ENCODE measurements around the gene ATP8B3. TPM values are rescaled to one million over a fixed set of nuclear protein-coding genes. Genes with fewer than 3 reads are reported as not detected.

The ATP8B3 gene
- total RNA-seq (1 to 10 TPM; 1.8 to 4.7 TPM), polyA plus RNA-seq (under 1 TPM; 0.38 to 0.63 TPM)
- long read RNA-seq, donor 1 = 0 reads
- long read RNA-seq, donor 2, partial matches to known transcripts = 1 of 1 reads
- long read RNA-seq, donor 2, other reads (novel, unspliced or antisense) = 0 of 1 reads

GRCh38 chr19:1811942-1812425 lies at the start of gene ATP8B3:
ATP8B3 (minus strand) TSS chr19:1812276; CDS start chr19:1811736, 540 bp downstream.
- intact Hi-C loops (cut with DNase I) = no loop called here
- Histone ChIP-seq H3K27me3 (ENCODE audit: control insufficient read depth in 1 of 2, insufficient read depth in 2 of 2, low read length in 1 of 2) (no peaks in the 10 kb centered on the region), H3K27ac (ENCODE audit: low read depth in 1 of 2, low read length in 2 of 2) (peak within 1 kb of the TSS in 1 of 2 donors; percentile 58), H3K36me3 (ENCODE audit: control insufficient read depth in 1 of 2, insufficient read depth in 2 of 2, low read length in 1 of 2) (peaks cover 0 to 8% of the 10 kb centered on the region in 2 donors), H3K9me3 (ENCODE audit: control insufficient read depth, low read length) (no peaks in the 10 kb centered on the region), H3K4me1 (ENCODE audit: control insufficient read depth in 1 of 2, insufficient read depth in 2 of 2, low read length in 2 of 2) (no peaks in the 10 kb centered on the region), H3K4me3 (ENCODE audit: low read length in 2 of 2) (peak within 1 kb of the TSS in 1 of 2 donors; percentile 13)
- ATAC-seq (ENCODE audit: low FRiP score) (no peak), DNase-seq (peak in 1 of 2 donors; percentile 94)
- WGBS, 2 donors = 1 to 2% methylated on average over 34 to 48 of the region's 48 CpGs

GRCh38 chr19:1861599-1862031 lies 49.5 kb upstream of the ATP8B3 start:
- intact Hi-C loops (cut with DNase I) = no loop called here
- Histone ChIP-seq H3K27me3 (ENCODE audit: control insufficient read depth in 1 of 2, insufficient read depth in 2 of 2, low read length in 1 of 2) (no peaks in the 10 kb centered on the region), H3K4me1 (ENCODE audit: control insufficient read depth in 1 of 2, insufficient read depth in 2 of 2, low read length in 2 of 2) (no peaks in the 10 kb centered on the region), H3K27ac (ENCODE audit: low read depth in 1 of 2, low read length in 2 of 2) (no peak overlapping the region), H3K4me3 (ENCODE audit: low read length in 2 of 2) (no peak overlapping the region), H3K9me3 (ENCODE audit: control insufficient read depth, low read length) (no peaks in the 10 kb centered on the region), H3K36me3 (ENCODE audit: control insufficient read depth in 1 of 2, insufficient read depth in 2 of 2, low read length in 1 of 2) (no peaks in the 10 kb centered on the region)
- ATAC-seq (ENCODE audit: low FRiP score) = no peak
- peak in 1 of 2 donors; percentile 57 for DNase-seq
- 47 to 52% methylated on average over 23 of the region's 23 CpGs for WGBS, 2 donors

- WGBS, 2 donors = 65 to 67% methylated on average over 27 to 28 of the region's 28 CpGs
- Histone ChIP-seq H3K36me3 (ENCODE audit: control insufficient read depth in 1 of 2, insufficient read depth in 2 of 2, low read length in 1 of 2) (no peaks in the 10 kb centered on the region), H3K27ac (ENCODE audit: low read depth in 1 of 2, low read length in 2 of 2) (no peak overlapping the region), H3K9me3 (ENCODE audit: control insufficient read depth, low read length) (no peaks in the 10 kb centered on the region), H3K4me3 (ENCODE audit: low read length in 2 of 2) (no peak overlapping the region), H3K27me3 (ENCODE audit: control insufficient read depth in 1 of 2, insufficient read depth in 2 of 2, low read length in 1 of 2) (no peaks in the 10 kb centered on the region), H3K4me1 (ENCODE audit: control insufficient read depth in 1 of 2, insufficient read depth in 2 of 2, low read length in 2 of 2) (no peaks in the 10 kb centered on the region)
- intact Hi-C loops (cut with DNase I) = no loop called here
- DNase-seq (peak in 1 of 2 donors; percentile 64), ATAC-seq (ENCODE audit: low FRiP score) (no peak)
Measured at GRCh38 chr19:1860821-1861598, 48.9 kb upstream of the ATP8B3 start.

- H3K27me3 ChIP-seq (ENCODE audit: control insufficient read depth in 1 of 2, insufficient read depth in 2 of 2, low read length in 1 of 2) = no peaks in the 10 kb centered on the region
- WGBS, 2 donors = 12 to 13% methylated on average over 30 to 32 of the region's 32 CpGs
- ATAC-seq (ENCODE audit: low FRiP score) (no peak), DNase-seq (peak; percentile 75 to 86)
- H3K27ac ChIP-seq (ENCODE audit: low read depth in 1 of 2, low read length in 2 of 2) = no peak overlapping the region
- no peaks in the 10 kb centered on the region for H3K4me1 ChIP-seq (ENCODE audit: control insufficient read depth in 1 of 2, insufficient read depth in 2 of 2, low read length in 2 of 2)
- intact Hi-C loops (cut with DNase I) = no loop called here
- H3K4me3 ChIP-seq (ENCODE audit: low read length in 2 of 2) = no peak overlapping the region
- no peaks in the 10 kb centered on the region for H3K36me3 ChIP-seq (ENCODE audit: control insufficient read depth in 1 of 2, insufficient read depth in 2 of 2, low read length in 1 of 2)
- H3K9me3 ChIP-seq (ENCODE audit: control insufficient read depth, low read length) = no peaks in the 10 kb centered on the region
Measured at GRCh38 chr19:1860042-1860775, 48.1 kb upstream of the ATP8B3 start.

GRCh38 chr19:1859331-1859781 lies 47.3 kb upstream of the ATP8B3 start:
- H3K4me1 ChIP-seq (ENCODE audit: control insufficient read depth in 1 of 2, insufficient read depth in 2 of 2, low read length in 2 of 2) = no peaks in the 10 kb centered on the region
- H3K27me3 ChIP-seq (ENCODE audit: control insufficient read depth in 1 of 2, insufficient read depth in 2 of 2, low read length in 1 of 2) = no peaks in the 10 kb centered on the region
- no peak overlapping the region for H3K27ac ChIP-seq (ENCODE audit: low read depth in 1 of 2, low read length in 2 of 2)
- ATAC-seq (ENCODE audit: low FRiP score) (no peak), DNase-seq (no peak)
- 64 to 66% methylated on average over 18 of the region's 18 CpGs for whole genome bisulfite sequencing, 2 donors
- intact Hi-C loops (cut with DNase I) = no loop called here
- H3K9me3 ChIP-seq (ENCODE audit: control insufficient read depth, low read length) = no peaks in the 10 kb centered on the region
- no peak overlapping the region for H3K4me3 ChIP-seq (ENCODE audit: low read length in 2 of 2)
- no peaks in the 10 kb centered on the region for H3K36me3 ChIP-seq (ENCODE audit: control insufficient read depth in 1 of 2, insufficient read depth in 2 of 2, low read length in 1 of 2)

GRCh38 chr19:1858412-1859081 lies 46.5 kb upstream of the ATP8B3 start:
- H3K27ac ChIP-seq (ENCODE audit: low read depth in 1 of 2, low read length in 2 of 2) = no peak overlapping the region
- no peaks in the 10 kb centered on the region for H3K27me3 ChIP-seq (ENCODE audit: control insufficient read depth in 1 of 2, insufficient read depth in 2 of 2, low read length in 1 of 2)
- 72 to 79% methylated on average over 9 to 10 of the region's 10 CpGs for WGBS, 2 donors
- no peak overlapping the region for H3K4me3 ChIP-seq (ENCODE audit: low read length in 2 of 2)
- no peaks in the 10 kb centered on the region for H3K4me1 ChIP-seq (ENCODE audit: control insufficient read depth in 1 of 2, insufficient read depth in 2 of 2, low read length in 2 of 2)
- H3K9me3 ChIP-seq (ENCODE audit: control insufficient read depth, low read length) = no peaks in the 10 kb centered on the region
- intact Hi-C loops (cut with DNase I) = no loop called here
- DNase-seq = peak in 1 of 2 donors; percentile 49
- no peak for ATAC-seq (ENCODE audit: low FRiP score)
- H3K36me3 ChIP-seq (ENCODE audit: control insufficient read depth in 1 of 2, insufficient read depth in 2 of 2, low read length in 1 of 2) = no peaks in the 10 kb centered on the region

- WGBS, 2 donors = 75% methylated on average over 16 of the region's 16 CpGs
Measured at GRCh38 chr19:1857648-1858326, 45.7 kb upstream of the ATP8B3 start.

More at GRCh38 chr19:1857648-1858326, 45.7 kb upstream of the ATP8B3 start:
- no peaks in the 10 kb centered on the region for H3K4me1 ChIP-seq (ENCODE audit: control insufficient read depth in 1 of 2, insufficient read depth in 2 of 2, low read length in 2 of 2)
- H3K36me3 ChIP-seq (ENCODE audit: control insufficient read depth in 1 of 2, insufficient read depth in 2 of 2, low read length in 1 of 2) = no peaks in the 10 kb centered on the region
- ATAC-seq (ENCODE audit: low FRiP score) = no peak
- intact Hi-C loops (cut with DNase I) = no loop called here
- no peaks in the 10 kb centered on the region for H3K27me3 ChIP-seq (ENCODE audit: control insufficient read depth in 1 of 2, insufficient read depth in 2 of 2, low read length in 1 of 2)
- H3K4me3 ChIP-seq (ENCODE audit: low read length in 2 of 2) = no peak overlapping the region
- peak in 1 of 2 donors; percentile 61 for DNase-seq
- no peak overlapping the region for H3K27ac ChIP-seq (ENCODE audit: low read depth in 1 of 2, low read length in 2 of 2)
- no peaks in the 10 kb centered on the region for H3K9me3 ChIP-seq (ENCODE audit: control insufficient read depth, low read length)
